ENCODE results near the gene KIF16B.

KIF16B gene

GRCh38 chr20:16437387-16437996, 135.8 kb downstream of the KIF16B start:
- no peak for DNase-seq (ENCODE audit: low read depth)
- no peak overlapping the region for H3K4me3 ChIP-seq (ENCODE audit: low read depth, low read length)
- no peak for TF ChIP-seq CTCF (IDR thresholded peaks at IDR 0.05; ENCODE audit: control insufficient read depth, extremely low read depth, insufficient read depth)

GRCh38 chr20:16434062-16434664, 139.1 kb downstream of the KIF16B start:
- TF ChIP-seq CTCF (IDR thresholded peaks at IDR 0.05; ENCODE audit: control insufficient read depth, extremely low read depth, insufficient read depth) = peak; percentile 73
- peak; percentile 15 for DNase-seq (ENCODE audit: low read depth)
- no peak overlapping the region for H3K4me3 ChIP-seq (ENCODE audit: low read depth, low read length)

GRCh38 chr20:16433293-16433580, 140.0 kb downstream of the KIF16B start:
- no peak for DNase-seq (ENCODE audit: low read depth)
- no peak overlapping the region for H3K4me3 ChIP-seq (ENCODE audit: low read depth, low read length)
- TF ChIP-seq CTCF (IDR thresholded peaks at IDR 0.05; ENCODE audit: control insufficient read depth, extremely low read depth, insufficient read depth) = no peak

- no peak for DNase-seq (ENCODE audit: low read depth)
- no peak for TF ChIP-seq CTCF (IDR thresholded peaks at IDR 0.05; ENCODE audit: control insufficient read depth, extremely low read depth, insufficient read depth)
- H3K4me3 ChIP-seq (ENCODE audit: low read depth, low read length) = no peak overlapping the region
Measured at GRCh38 chr20:16432466-16433292, 140.6 kb downstream of the KIF16B start.

- DNase-seq (ENCODE audit: low read depth) = no peak
- no peak for TF ChIP-seq CTCF (IDR thresholded peaks at IDR 0.05; ENCODE audit: control insufficient read depth, extremely low read depth, insufficient read depth)
- no peak overlapping the region for H3K4me3 ChIP-seq (ENCODE audit: low read depth, low read length)
Measured at GRCh38 chr20:16428112-16428511, 145.1 kb downstream of the KIF16B start.

GRCh38 chr20:16427571-16427970, 145.7 kb downstream of the KIF16B start:
- no peak for DNase-seq (ENCODE audit: low read depth)
- H3K4me3 ChIP-seq (ENCODE audit: low read depth, low read length) = no peak overlapping the region
- no peak for TF ChIP-seq CTCF (IDR thresholded peaks at IDR 0.05; ENCODE audit: control insufficient read depth, extremely low read depth, insufficient read depth)

All from LNCaP clone FGC (cell line).